ENCODE results near the gene TRIM33.
A peak's percentile ranks its signal among the peaks of the same experiment; 100 is the strongest.
"Not testable (repeated sequence)": the region's sequence is repeated elsewhere in the genome, so short reads cannot be mapped to it uniquely, and the experiment has no call there.

The TRIM33 gene

DNA sequence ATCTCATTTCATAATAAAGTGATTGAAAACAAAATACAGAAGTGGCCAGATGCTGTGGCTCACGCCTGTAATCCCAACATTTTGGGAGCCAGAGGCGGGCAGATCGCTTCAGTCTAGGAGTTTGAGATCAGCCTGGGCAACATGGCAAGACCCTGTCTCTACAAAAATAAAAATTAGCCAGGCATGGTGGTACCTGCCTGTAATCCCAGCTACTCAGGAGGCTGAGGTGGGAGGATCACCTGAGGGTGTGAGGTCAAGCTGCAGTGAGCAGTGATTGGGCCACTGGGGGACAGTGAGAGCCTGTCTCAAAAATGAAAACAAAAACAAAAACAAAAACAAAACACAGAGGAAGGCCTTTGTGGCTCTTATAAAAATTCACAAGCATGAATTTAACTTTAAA lies 38.6 kb downstream of the TRIM33 start:
- in situ Hi-C loops (cut with MboI; ENCODE audit: low pct_unique_long_range_greater_than_20kb, low sequenced_read_pairs): no loop called here
- DNase-seq: no peak

DNA sequence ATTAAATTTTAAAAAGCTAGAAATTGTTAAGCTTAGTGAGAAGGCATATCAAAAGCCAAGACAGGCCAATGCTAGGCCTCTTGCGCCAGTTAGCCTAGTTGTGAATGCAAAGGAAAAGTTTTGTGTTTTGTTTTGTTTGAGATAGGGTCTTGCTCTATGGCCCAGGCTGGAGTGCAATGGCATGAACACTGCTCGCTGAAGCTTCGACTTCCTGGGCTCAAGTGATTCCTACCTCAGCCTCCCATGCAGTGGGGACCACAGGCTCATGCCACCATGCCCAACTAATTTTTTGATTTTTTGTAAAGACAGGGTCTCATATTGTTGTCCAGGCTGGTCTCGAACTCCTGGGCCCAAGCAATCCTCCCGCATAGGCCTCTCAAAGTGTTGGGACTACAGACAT lies 40.3 kb downstream of the TRIM33 start:
- DNase-seq: no peak
- in situ Hi-C loops (cut with MboI; ENCODE audit: low pct_unique_long_range_greater_than_20kb, low sequenced_read_pairs): no loop called here

DNA sequence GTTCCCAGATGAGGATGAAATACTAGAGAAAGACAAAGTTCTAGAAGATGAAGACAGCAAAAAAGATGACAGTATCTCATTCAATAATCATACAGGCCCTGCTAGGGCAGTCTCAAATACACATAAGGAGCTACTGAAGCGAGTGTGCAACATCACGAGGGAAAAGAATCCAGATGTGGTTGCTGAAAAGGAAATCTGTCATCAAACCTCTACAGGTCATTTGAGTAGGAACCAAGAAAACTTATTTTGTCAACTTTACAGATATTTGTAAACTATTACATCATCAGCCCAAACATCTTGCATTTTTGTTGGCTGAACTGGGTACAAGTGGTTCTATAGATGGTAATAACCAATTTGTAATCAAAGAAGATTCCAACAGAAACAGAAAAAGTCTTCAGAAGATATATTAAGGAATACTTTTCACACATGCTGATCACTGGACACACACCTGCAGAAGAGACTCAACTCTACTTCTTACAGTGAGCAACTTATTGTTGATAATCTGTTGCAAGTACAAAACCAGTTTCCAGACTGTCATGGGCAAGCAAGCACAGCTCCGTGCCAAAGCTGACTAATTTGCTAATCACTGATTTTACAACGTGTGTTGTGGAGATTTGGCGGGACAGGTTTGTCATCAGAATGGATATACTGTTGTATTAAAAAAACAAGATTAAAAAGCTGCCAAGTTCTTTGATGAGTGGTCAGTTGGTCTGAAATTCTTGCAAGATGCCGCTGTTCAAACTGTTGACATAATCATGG lies 42.1 kb downstream of the TRIM33 start:
- in situ Hi-C loops (cut with MboI; ENCODE audit: low pct_unique_long_range_greater_than_20kb, low sequenced_read_pairs): no loop called here
- no peak for DNase-seq

DNA sequence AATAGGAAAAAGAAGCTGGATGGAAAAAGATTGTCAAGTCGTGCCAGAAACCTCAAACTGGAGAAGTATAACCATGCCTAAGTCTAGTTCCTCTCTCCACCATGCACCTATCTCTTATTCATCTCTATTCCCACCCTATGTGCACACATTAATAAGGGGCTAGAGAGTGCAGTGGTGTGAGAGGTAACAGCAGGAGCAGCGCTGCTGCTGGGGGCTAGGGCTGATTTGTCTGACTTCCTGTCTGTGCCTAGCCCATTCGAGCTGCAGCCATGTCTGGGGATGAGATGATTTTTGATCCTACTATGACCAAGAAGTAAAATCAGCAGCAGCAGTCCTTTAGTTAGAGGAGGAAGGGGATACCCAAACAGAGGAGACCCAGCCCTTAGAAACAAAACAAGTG lies 43.0 kb downstream of the TRIM33 start:
- in situ Hi-C loops (cut with MboI; ENCODE audit: low pct_unique_long_range_greater_than_20kb, low sequenced_read_pairs): no loop called here
- peak; percentile 39 for DNase-seq

DNA sequence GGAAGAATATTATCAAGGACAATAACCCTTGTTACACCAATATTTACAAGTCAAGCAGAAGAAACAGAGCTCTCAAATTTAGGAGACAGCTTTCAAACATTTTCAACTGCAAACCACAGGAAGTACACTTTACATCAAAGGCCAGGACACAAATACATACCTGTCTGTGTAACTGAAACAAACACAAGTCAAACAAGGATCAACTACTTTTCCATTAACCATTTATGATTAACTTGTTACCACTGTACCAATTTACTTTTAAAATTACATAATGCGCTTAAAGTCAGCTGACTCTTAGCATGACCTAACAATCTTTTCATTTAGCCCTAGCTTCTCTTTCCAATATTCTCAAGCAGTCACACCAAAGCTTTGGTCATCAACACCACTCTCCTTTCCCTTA lies 43.5 kb downstream of the TRIM33 start:
- in situ Hi-C loops (cut with MboI; ENCODE audit: low pct_unique_long_range_greater_than_20kb, low sequenced_read_pairs): no loop called here
- no peak for DNase-seq

DNA sequence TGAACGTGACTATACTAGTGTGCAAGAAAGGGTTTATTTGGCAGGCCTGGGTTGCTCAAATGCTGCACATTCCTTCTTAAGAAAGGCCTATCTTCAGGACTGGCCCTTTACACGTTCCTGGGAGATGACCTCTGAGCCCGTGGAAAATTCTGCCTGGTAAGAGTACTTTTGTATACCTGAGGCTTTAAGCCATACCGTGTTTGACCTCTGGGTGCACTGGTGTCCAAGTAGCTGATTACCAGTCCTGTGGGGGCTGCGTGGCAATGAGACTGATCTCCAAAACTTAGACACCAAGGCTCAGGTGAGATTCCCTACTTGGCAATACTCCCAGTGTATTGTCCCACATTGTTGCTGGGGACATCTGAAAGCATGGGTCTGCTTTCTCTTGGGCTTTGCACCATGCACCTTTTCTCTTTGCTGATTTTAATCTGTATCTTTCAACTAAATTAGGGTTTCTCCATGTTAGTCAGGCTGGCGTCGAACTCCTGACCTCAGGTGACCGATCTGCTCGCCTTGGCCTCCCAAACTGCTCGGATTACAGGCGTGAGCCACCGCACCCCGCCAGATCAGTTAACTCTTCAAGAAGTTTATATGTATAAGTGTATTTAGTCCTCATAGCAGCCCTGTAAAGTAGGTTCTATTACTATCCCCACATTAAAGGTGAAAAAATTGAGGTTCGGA lies 44.5 kb downstream of the TRIM33 start:
- DNase-seq: no peak
- in situ Hi-C loops (cut with MboI; ENCODE audit: low pct_unique_long_range_greater_than_20kb, low sequenced_read_pairs): no loop called here

DNA sequence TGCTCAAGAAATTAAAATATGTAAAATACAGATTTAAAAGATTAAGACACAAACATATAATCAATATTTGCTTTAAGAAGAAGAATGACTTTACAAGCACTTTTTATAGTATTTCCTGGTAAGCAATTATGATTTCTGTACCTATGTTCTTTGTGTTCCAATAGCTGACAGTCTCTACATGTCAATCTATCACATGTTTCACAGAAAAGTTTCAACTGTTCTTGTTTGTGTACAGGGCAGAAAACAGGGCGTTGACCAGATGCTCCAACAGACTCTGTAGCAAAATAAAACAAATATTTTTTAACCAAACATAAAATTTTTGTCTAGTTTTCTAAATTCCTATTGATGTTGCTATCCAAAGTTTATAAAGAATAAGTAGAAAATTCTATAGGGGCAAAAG lies 48.0 kb downstream of the TRIM33 start:
- in situ Hi-C loops (cut with MboI; ENCODE audit: low pct_unique_long_range_greater_than_20kb, low sequenced_read_pairs): no loop called here

DNA sequence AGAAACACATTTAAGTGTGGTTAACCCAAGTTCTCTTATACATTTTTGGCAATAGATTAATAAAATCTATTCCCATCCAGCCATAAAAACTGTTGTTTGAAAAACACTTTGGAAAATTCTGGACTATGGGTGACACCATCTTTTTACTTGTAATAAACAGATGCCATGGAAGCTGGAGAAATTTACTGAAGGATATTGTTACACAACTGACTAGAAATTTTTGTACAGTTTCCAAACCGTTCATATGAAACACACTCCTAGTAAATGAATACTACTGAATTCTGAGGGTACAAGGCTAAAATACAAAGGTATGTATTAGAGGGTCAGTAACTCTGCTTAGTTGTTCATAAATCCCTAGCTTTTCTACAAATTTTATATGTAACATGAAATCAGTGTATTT lies 48.7 kb downstream of the TRIM33 start:
- in situ Hi-C loops (cut with MboI; ENCODE audit: low pct_unique_long_range_greater_than_20kb, low sequenced_read_pairs): no loop called here
- DNase-seq: no peak

More for the DNA sequence above, 48.0 kb downstream of the TRIM33 start:
- DNase-seq: no peak

DNA sequence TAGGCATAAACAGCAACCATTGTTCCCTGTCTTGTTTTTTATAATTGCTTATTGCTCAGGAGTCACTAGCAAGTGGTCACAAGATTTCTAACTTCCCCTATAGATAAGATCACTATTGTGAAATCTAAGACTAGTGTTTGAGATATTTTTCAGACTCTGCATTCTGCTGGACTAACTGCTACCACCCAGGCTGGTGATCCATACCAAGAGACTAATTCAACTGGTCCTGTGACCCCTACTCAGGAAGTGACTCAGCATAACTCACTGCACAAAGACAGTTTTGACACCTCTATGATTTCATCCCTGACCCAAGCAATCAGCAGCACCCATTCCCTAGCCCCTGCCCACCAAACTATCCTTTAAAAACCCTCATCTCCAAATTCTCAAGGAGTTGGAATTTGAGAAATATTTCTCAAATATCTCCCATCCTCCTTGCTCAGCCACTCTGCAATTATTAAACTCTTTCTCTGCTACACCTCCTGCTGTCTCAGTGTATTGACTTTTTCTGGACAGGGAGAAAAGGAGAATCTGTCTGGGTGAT lies 52.7 kb downstream of the TRIM33 start:
- in situ Hi-C loops (cut with MboI; ENCODE audit: low pct_unique_long_range_greater_than_20kb, low sequenced_read_pairs): no loop called here
- peak; percentile 27 for DNase-seq

DNA sequence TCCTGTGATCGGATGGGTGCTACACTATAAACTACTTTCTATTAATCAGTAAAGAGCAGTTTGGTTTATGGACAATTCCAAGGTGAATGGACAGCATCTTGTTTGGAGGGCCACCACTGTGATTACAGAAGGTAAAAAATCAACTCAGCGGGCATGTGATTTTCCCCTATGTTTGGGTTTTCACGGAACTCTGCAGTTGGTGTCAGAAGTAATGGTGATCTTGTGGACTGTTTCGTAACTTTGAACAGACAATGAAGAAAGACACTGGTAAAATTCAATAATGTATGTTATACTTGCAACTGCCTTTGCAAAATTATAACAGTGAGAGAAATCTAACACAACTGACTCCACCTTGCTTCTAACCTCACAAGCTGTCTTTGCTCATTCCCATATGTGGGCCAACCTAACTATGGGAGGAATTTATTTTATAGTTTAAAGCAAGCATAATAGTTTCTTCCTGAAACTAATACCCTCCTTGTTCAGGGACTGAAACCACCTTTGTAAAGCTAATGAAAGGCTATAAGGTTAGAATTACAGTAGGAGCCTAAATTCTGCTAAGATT lies 53.2 kb downstream of the TRIM33 start:
- in situ Hi-C loops (cut with MboI; ENCODE audit: low pct_unique_long_range_greater_than_20kb, low sequenced_read_pairs): no loop called here
- no peak for DNase-seq

DNA sequence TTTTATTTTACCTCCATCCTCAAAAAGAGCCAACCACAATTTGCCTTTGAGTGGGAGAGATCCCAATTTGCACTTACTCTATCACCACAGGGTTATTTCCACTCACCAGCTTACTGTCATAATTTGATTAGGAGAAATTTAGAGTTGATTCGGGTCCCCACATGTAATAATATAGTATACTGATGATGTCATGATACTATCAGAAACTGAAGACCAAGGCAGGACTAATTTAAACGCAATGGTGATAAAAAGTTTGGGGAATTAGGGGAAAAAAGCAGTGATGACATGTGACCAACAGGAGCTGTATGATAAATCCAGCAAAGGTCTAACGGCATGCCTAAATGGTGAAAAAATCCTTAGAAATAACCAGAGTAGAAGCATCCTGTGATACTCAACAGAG lies 54.4 kb downstream of the TRIM33 start:
- in situ Hi-C loops (cut with MboI; ENCODE audit: low pct_unique_long_range_greater_than_20kb, low sequenced_read_pairs): no loop called here
- DNase-seq: no peak

DNA sequence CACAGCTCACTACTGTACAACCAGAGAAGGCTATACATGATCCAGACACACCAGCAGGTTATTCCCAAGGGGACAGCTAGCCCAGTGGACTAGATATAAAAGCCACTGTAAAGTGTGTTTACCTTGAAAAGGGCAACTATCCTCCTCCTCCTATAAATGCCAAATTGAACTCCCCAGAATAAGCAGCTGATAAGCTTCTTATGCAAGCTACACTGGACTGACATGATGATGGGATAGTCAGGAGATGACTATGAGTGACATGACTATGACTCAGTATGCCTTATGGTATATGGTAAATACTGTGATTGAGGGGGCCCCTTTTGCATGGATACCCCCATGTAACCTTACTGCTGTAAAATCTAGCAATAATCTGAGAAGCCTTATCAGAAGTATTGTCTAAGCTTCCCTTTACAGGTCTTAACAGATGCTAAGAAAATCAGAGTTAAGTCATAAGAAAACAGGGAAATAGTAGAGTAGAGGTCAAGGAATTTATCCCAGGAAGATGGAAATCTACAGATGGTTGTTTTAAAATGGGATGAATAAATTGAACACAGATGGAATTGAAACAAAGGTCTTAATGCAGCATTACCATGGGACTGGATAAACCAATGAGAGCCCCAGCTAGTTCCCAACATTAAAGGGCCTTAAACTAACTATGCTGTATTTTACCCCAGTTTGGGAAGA lies 55.8 kb downstream of the TRIM33 start:
- in situ Hi-C loops (cut with MboI; ENCODE audit: low pct_unique_long_range_greater_than_20kb, low sequenced_read_pairs): no loop called here
- DNase-seq: no peak

DNA sequence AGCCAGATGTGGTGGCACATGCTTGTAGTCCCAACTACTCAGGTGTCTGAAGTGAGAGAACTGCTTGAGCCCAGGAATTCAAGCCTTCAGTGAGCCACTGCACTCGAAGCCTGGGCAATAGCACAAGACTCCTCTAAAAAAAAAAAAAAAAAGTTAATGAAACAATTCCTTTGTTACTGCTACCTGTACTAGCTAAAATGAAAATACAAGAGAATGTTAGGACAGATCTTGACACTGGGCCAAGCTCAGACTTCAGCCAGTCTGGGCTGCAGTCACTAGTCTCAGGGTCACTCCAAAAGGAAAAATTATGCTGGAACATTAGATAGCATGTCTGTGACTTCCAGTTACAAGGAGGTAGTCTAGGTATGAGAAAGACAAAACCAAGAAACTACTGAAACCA lies 56.5 kb downstream of the TRIM33 start:
- in situ Hi-C loops (cut with MboI; ENCODE audit: low pct_unique_long_range_greater_than_20kb, low sequenced_read_pairs): no loop called here

DNA sequence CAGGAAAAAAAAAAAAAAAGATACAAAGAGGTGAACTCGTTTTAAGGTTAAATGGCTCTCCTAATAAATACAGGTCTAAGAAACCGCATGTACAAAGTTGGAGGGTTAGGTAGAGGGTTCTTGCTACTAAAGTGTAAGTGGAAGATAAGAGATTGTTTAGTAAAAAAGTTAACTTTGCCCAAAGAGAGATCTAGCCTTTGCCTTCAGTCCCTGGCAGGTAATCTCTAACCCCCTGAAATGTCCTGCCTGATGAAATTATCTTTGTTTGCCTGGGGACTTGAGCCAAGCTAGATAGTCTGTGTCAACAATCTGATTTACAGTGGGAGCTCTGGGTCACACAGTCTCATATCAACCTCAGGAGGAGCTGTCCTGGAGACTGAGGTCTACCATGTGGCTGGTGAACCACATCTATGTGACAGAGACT lies 57.6 kb downstream of the TRIM33 start:
- in situ Hi-C loops (cut with MboI; ENCODE audit: low pct_unique_long_range_greater_than_20kb, low sequenced_read_pairs): no loop called here

More for the DNA sequence above, 56.5 kb downstream of the TRIM33 start:
- DNase-seq: no peak

DNA sequence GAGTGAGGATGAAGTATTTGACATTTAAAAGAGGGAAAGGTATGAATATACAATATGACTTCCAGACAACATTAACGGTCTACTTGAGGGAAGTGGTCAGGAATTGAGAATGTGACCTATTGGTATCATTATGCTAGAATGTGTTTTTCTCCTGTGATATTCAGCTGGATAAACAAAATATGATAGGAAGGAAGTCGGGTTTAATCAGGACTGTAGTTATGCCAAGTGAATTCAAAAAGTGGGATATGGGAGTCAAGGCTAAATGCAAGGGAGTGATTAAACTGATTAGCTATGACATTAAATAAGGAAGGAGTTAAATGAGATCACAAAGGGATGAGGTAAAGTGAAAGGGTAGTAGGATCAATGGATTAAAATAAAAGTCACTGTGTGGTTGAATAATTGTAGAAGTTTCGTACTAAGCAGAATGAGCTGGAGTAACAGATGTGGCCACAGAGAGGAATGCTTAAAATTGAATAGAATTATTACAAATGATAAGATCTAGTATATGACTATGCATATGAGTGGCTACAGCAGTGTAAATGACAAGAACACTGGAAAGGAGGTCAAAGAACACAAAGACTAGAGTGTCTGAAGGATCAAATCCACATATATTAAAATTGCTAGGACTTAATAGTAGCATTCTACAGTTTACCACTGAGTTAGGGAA lies 62.5 kb downstream of the TRIM33 start:
- in situ Hi-C loops (cut with MboI; ENCODE audit: low pct_unique_long_range_greater_than_20kb, low sequenced_read_pairs): no loop called here
- no peak for DNase-seq

More for the DNA sequence above, 57.6 kb downstream of the TRIM33 start:
- no peak for DNase-seq

DNA sequence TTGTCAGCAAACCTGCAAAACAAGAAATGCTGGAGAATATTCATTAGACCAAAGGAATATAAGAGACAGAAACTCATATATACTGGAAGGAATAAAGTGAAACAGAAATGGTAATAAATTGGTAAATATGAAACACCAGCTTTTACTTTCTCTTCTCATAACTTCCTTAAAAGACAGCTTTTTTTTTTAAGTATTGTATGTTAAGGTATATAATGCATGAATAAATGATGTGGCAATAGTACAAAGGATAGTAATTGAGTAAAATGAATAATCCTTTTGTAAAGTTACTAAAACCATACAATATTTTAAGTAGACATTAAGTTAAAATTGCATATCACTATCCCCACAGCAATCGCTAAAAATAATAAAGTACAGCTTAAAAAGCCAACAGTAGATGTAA lies 64.8 kb downstream of the TRIM33 start:
- DNase-seq: no peak
- in situ Hi-C loops (cut with MboI; ENCODE audit: low pct_unique_long_range_greater_than_20kb, low sequenced_read_pairs): no loop called here

DNA sequence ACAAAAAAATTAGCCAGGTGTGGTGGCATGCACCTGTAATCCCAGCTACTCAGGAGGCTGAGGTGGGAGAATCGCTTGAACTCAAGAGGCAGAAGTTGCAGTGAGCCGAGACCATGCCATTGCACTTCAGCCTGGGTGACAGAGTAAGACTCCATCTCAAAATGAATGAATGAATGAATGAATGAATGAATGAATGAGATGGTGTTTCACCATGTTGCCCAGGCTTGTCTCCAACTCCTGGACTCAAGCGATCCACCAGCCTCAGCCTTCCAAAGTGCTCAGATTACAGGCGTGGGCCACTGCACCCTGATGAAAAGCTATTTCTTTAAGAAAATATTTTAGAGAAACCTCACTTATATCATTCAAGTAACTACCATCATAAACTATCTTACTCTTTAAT lies 67.8 kb downstream of the TRIM33 start:
- DNase-seq; in situ Hi-C loops (cut with MboI; ENCODE audit: low pct_unique_long_range_greater_than_20kb, low sequenced_read_pairs): not testable (repeated sequence)

DNA sequence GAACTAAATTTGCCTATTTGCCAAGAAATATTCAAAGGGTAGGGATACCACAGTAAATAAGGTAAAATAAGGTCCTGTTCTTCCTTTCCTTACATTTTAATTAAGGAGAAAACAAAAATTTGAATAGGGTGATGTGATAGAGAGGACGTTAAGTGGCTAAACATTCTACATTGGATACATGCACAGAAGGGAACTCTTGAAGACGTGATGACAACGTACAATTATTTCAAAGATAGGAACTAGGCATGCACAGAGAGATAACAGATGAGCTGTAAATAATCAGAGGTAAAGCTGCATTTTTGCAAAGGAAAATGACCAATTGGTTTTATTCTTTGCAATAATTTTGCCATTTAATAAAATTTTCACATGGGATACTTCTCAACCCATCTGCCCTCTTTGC lies 69.7 kb downstream of the TRIM33 start:
- in situ Hi-C loops (cut with MboI; ENCODE audit: low pct_unique_long_range_greater_than_20kb, low sequenced_read_pairs): no loop called here
- no peak for DNase-seq

DNA sequence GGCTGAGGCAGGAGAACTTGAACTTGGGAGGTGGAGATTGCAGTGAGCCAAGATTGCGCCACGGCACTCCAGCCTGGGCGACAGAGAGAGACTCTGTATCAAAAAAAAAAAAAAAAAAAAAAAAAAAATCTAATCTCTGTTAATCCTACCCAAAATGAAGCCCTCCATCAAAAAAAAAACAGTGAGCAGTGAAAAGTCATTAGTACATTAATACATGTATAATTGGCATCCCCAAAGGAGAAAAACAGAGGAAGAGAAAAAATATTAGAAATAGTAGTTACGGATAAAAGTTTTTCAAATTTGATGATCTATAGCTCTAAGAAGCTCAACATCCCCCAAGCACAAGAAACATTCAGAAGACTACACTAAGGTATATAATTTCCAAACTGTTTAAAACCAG lies 71.6 kb downstream of the TRIM33 start:
- in situ Hi-C loops (cut with MboI; ENCODE audit: low pct_unique_long_range_greater_than_20kb, low sequenced_read_pairs): no loop called here
- DNase-seq: no peak

Data from KBM-7 (cell line).